Stimulated activated CD8-positive, alpha-beta memory T cell treated with anti-CD3 and anti-CD28 coated beads, Interleukin-4, amount 100 ng/mL, for 4 hours (primary cell): ENCODE results near the gene SLC19A3.
"Not testable (repeated sequence)": the region's sequence is repeated elsewhere in the genome, so short reads cannot be mapped to it uniquely, and the experiment has no call there.

Experiments used
- DNase-seq, 2 donors: peaks; one replicate each; pipeline ENCODE4 v3.0.0-alpha.2; 2020; ENCODE audit warnings: low read depth in 2 of 2, low spot score in 1 of 2

The SLC19A3 gene

GRCh38 chr2:227717687-227718567 lies at the start of gene SLC19A3:
Gene SLC19A3, minus strand, starts transcription at chr2:227718028. Its CDS starts 15,710 bp downstream, at chr2:227702318.
- no peak for DNase-seq

- DNase-seq = peak; percentile 9 to 31
Measured at GRCh38 chr2:227766373-227766883, 48.6 kb upstream of the SLC19A3 start.

GRCh38 chr2:227765788-227766372 lies 48.1 kb upstream of the SLC19A3 start:
- no peak for DNase-seq

GRCh38 chr2:227761740-227762476 lies 44.1 kb upstream of the SLC19A3 start:
- no peak for DNase-seq

- DNase-seq = no peak
Measured at GRCh38 chr2:227759411-227760118, 41.7 kb upstream of the SLC19A3 start.

- not testable (repeated sequence) for DNase-seq
Measured at GRCh38 chr2:227756261-227756660, 38.4 kb upstream of the SLC19A3 start.

GRCh38 chr2:227748079-227748478 lies 30.3 kb upstream of the SLC19A3 start:
- no peak for DNase-seq

- no peak for DNase-seq
Measured at GRCh38 chr2:227745594-227745993, 27.8 kb upstream of the SLC19A3 start, which contains the start of gene SCYGR8. Gene SCYGR8, plus strand, starts transcription at chr2:227745894. Its CDS starts 0 bp downstream, at chr2:227745894.

GRCh38 chr2:227740705-227741104 lies 22.9 kb upstream of the SLC19A3 start:
- DNase-seq = not testable (repeated sequence)

- DNase-seq = no peak
Measured at GRCh38 chr2:227739351-227739750, 21.5 kb upstream of the SLC19A3 start.

GRCh38 chr2:227728035-227728434 lies 10.2 kb upstream of the SLC19A3 start, which contains the start of gene SCYGR7:
Gene SCYGR7, plus strand, starts transcription at chr2:227728335. Its CDS starts 0 bp downstream, at chr2:227728335.
- no peak for DNase-seq

GRCh38 chr2:227724394-227725039 lies 6.7 kb upstream of the SLC19A3 start, which contains the start of gene SCYGR6:
Gene SCYGR6, minus strand, starts transcription at chr2:227724757. Its CDS starts 0 bp downstream, at chr2:227724757.
- no peak for DNase-seq

- DNase-seq = not testable (repeated sequence)
Measured at GRCh38 chr2:227722821-227723220, 5.0 kb upstream of the SLC19A3 start.

- no peak for DNase-seq
Measured at GRCh38 chr2:227720680-227721079, 2.9 kb upstream of the SLC19A3 start.

GRCh38 chr2:227719641-227720040 lies 1.8 kb upstream of the SLC19A3 start:
- DNase-seq = no peak

- no peak for DNase-seq
Measured at GRCh38 chr2:227716501-227716900, 1.3 kb downstream of the SLC19A3 start.

GRCh38 chr2:227713291-227713690 lies 4.5 kb downstream of the SLC19A3 start:
- no peak for DNase-seq

GRCh38 chr2:227710986-227711385 lies 6.8 kb downstream of the SLC19A3 start:
- DNase-seq = no peak

GRCh38 chr2:227707390-227707789 lies 10.4 kb downstream of the SLC19A3 start:
- no peak for DNase-seq

GRCh38 chr2:227706859-227707258 lies 11.0 kb downstream of the SLC19A3 start:
- DNase-seq = no peak
